HG02852 (cell line): ENCODE measurements around the gene NEDD4L.

Source experiments
- ATAC-seq: cut with Tn5 transposase; IDR thresholded peaks from one replicate; pipeline ENCODE4 v1.9.1; 2021; ENCODE audit warnings: mild to moderate bottlenecking, moderate library complexity; ENCODE audit not compliant: unreplicated experiment

NEDD4L gene

DNA sequence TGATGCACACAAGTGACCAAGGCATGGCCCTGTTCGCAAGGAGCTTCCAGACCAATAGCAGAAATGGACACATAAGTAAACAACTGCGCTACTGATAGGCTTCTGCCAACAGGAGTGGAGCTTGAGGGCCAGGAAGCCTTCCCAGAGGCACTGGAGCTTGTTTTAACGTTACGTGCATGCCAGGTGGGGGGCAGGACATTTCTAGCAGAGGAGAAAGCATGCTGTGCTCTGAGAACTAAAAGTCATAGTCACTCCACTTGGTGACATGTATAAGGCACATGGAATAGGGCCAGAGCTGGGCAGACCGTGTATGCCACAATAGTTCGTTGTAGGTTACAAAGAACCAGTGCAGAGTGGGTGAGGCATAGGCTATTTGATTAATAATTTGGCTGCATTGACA, 184.2 kb downstream of the NEDD4L start:
- no peak for ATAC-seq

DNA sequence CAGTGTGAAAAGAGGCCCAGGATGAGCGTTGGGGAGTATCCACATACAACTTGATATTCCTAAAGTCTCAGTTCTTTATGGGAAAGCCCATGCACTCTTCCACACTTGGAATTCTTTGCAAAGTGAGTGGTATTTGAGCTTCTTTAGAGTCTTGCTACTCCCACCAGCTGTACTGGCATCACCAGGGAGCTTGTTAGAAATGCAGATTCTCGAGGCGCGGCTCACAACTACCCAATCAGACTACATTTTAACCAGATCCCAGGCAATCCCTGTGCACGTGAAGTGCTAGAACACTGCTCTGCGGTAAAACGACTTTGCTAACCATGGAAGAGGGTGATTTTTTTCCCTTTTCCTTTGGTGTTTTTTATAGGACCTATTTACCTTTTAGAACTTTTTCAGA, 184.7 kb downstream of the NEDD4L start:
- no peak for ATAC-seq

DNA sequence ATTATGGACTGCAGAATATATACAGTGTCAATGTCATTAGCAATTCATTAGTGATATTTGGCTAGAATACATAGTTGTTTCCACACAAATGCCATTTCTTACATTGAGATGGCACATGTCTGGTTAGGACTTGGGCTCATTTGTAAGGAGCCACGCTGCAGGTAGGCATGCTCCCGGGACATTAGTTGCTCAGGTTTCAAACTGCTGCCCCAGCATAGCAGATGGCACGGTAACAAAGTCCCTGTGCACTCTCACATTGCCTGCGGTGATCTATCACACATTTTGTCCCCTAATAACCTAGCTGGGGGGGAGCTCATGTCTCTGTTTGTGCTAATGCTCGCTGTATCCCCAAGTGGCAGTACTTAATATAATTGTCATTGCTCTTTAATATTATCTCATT, 185.1 kb downstream of the NEDD4L start:
- ATAC-seq = no peak

DNA sequence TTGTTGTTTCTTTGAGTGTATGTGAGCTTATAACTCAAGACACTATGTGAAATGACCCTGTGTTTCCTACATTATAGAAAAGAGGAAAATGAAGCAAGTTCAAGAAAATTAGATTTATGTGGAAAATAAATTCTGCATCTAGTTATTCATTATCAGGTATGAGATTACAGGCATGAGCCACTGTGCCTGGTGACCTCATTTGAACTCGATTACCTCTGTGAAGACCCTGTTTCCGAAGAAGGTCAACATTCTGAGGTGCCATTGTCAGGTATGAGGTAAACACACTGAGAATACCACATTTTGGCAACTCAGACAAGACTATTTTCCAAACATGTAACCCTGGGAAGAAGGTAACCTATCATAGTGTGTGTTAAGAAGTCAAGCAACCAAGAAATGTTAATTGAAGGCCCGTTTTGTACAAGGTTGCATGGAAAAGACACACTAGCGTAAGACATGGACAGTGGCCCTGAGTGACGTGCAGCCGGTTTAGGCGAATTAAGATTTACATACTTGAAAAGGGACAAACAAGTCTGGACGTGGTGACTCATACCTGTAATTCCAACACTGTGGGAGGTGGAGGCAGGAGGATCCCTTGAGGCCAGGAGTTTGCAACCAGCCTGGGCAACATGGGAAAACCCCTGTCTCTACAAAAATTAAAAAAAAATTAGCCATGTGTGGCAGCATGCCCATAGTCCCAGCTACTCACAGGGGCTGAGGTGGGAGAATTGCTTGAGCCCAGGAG, 186.6 kb downstream of the NEDD4L start:
- ATAC-seq = no peak

DNA sequence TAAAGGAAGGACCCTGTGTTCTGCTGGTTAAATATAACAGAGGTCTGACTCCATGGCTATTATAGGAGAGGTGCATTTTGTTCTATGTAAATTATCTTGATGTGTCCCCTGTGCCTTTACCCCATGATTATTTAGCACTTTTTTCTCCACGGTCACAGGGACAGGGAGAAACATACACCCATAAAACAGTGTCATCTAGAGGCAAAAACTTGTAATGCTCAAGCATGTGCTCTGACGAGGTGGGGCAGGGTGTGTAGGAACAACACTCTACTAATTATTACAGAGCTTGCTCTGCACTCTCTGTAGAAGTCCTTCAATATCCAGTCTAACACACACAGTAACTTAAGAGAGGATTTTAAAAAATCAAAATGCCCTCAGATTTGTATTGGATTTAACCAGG, 187.9 kb downstream of the NEDD4L start:
- ATAC-seq = no peak

DNA sequence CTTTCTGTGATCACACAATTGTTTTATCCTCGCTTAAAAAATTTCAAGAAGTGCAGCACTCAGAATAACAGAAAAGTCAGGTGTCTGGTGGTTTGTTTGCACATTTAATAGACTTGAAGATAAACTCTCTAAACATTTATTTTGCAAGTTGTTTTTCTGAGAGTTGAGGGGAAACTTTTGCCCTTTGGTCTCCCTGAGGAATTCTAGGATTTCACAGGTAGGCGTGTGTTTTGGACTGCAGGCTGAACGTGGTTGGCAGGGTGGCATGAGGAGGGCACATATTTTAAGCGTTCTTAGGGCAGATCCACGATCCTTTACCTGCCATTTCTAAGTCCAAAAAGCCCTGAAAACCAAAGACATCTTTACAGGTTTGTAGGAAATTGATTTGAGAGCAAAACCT, 188.6 kb downstream of the NEDD4L start:
- ATAC-seq = no peak

DNA sequence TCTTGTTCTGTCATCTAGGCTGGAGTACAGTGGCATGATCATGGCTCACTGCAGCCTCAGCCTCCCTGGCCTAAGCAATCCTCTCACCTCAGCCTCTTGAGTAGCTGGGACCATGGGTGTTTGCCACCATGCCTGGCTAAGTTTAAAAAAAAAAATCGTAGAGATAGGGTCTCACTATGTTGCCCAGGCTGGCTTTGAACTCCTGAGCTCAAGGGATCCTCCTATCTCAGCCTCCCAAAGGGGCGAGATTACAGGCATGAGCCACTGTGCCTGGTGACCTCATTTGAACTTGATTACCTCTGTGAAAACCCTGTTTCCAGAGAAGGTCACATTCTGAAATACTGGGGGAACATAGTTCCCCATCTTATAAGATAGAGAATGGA, 190.3 kb downstream of the NEDD4L start:
- ATAC-seq = no peak

DNA sequence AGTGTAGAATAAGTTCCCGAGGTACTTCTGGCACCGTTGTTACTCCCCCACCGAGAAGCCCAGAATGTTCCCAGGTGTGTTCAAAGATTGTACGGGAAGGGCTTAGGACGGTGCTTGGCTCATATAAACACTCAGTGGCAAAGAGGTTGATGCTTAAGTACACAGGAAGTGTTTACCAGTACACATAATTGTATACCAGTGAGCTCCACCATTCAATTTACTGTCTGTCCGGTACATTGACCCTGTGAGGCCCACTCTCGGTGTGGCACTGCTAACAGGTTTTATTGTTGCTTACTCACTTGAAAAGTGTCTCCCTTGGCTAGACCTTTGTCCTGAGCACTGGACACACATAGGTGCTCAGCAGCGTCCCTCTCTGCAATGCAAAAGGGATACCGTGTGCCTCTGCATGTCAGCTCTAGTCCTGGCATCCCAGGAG, 191.0 kb downstream of the NEDD4L start:
- ATAC-seq = no peak

DNA sequence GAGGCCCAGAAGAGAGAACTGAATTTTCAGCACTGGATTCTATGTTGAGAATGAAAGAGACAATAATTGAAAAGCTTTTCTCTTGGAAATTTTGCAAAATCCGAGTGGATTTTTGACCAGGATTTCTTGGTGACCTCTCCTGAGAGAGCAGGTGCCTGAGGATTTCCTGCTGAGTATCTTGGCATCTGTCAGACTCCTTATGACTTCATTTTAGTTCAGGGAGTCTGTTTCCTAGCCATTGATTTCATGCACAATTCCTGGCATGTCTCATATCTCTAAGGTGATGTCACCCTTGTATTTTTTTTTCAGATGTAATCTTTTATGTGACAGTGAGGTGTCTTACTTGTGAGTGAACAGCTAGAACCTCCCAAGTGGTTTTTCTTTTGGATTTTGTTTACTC, 195.9 kb downstream of the NEDD4L start:
- no peak for ATAC-seq

DNA sequence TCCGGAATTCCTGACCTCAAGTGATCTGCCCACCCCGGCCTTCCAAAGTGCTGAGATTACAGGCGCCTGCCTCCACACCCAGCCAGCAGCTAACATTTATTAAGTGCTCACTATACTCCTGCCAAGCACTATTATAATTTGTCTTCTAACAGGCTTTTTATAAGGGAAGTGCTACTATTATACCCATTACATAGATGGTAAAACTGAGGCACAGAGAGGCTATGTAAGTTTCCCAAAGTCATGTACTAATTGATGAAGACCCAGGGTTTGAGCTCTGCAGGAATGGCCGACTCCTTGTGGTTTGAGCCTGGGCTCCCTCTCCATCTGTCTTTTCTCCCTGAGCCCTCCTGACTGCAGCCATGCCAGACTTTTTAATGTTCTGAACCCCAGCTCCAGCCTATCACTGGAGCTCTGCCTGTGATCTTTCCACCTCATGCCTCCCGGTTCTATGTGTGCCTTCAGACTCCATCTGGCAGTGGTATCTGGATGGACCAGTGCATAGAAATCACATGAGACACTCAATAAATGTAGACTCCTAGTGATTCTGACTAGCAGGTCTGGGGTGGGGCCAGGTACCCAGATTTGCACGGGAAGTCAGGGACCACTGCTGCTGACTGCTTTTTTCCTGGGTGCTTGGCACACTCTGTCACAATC, 197.1 kb downstream of the NEDD4L start:
- ATAC-seq = no peak

DNA sequence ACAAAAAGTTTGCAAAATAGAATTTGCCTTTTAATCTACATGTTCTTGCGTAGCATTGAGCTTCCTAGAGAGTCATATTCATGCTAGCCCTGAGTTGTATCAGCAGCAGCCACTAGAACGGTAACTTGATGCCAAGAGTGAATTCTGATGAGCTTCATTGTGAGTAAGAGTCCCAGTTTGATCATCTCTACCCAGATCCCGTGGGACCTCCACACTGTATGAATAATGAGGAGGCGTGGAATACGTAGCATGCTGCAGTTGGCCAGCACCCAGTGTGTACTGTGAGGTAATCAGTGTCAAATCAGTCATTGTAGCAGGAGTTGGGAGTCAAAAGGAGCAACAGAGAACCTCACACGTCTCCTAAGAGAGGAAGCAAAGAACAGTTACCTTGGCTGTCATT, 197.9 kb downstream of the NEDD4L start:
- ATAC-seq = no peak

DNA sequence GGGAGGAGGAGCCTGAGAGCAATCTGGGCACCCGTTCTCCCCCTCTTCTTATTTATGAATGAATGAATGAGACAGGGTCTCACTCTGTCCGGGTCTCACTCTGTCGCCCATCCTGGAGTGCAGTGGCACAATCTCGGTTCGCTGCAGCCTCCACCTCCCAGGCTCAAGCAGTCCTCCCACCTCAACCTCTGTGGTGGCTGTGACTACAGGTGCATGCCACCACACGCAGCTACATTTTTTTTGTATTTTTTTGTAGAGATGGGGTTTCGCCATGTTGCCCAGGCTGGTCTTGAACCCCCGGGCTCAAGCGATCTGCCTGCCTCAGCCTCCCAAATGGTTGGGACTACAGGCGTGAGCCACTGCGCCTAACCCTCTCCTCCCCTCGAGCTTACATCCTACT, 198.4 kb downstream of the NEDD4L start:
- ATAC-seq = no peak

DNA sequence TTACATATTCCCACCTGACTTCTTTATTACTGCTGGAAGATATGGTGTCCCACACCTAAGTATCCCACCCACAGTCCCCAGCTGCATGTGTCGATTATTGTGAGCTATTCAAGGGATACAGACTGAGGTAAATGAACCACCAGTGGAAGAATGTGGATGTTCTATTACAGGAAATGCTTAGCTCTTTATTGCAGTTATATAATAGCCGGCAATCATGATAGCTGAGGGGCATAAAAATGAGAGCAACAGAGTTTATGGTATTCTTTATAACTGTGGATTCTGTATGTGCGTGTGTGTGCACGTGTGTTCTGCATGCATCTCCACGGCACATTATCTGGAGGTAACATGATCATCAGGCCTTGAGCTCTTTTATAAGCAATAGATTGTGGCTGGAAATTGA, 198.9 kb downstream of the NEDD4L start:
- ATAC-seq = no peak

DNA sequence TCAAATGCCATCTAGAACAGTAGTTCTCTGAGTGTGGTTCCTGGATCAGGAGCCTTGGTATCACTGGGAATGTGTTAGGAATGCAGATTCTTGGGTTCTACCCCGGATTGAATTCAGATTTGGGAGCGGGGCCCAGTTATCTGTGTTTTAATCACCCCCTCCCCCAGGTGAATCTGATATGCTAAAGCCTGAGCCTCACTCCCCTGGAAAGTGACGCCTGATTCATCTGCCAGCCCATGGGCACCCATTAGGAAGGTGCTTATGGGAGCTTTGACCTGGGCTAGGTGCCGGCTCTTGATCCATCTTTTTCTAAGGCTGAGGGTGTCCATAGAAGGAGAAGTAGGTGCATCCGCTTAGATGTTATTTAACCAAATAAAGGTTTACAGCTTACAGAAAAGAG, 199.4 kb downstream of the NEDD4L start:
- no peak for ATAC-seq

DNA sequence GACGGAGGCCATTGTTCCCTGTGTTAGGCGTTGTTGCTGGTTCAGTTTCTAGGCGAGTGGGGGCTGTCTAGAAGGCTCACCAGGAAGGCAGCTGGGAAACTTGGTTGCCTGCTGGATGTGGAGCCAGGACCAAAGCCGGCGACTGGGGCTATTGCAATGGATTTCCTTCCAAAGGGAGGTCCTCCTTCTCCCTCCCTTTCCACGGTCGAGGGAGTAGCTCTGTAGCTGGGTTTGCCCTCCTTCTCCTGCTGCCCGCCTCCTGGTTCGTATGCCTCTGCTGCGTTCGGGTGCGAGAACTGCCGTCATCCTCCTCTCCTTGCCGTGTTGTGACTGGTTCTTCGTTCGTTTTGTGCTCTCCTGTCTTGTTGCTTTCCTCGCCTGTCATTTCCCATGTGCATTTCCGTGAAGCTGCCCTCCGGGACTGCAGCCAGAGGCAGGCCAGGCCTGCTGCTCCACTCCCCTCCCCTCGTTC, 203.4 kb downstream of the NEDD4L start:
- no peak for ATAC-seq

DNA sequence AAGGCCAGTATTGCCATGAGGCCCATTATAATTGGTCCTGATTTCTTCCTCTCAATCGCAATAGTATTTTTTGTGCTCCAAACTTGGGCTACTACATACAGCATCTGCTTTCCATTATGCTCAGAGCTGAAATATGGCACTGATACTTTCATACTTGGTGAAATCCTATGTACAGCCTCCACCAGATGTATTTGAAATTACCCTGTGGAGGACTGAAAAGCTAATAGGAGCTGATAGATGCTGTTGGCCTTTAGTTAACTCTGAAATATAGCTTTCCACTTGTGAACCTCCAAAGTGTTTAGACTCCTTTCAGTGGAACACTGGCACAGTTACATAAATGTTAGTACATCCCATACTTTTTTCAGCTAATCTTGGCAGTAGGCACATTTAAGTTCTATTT, 205.7 kb downstream of the NEDD4L start:
- ATAC-seq = no peak

DNA sequence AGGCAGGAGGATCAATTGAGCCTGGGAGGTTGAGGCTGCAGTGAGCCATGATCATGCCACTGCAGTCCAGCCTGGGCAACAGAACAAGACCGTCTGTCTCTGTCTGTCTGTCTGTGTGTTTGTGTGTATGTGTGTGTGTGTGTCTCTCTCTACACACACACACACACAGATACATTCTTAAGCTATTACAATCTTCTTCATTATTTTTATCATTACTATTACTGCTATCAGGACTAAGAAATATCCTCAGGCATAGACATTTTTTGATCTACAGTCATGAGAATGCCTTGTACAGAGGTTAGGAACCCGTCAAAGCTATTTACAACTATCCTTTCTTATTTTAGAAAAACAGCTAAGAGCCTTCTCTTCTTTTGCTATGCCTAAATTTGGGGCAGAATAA, 207.4 kb downstream of the NEDD4L start:
- no peak for ATAC-seq

DNA sequence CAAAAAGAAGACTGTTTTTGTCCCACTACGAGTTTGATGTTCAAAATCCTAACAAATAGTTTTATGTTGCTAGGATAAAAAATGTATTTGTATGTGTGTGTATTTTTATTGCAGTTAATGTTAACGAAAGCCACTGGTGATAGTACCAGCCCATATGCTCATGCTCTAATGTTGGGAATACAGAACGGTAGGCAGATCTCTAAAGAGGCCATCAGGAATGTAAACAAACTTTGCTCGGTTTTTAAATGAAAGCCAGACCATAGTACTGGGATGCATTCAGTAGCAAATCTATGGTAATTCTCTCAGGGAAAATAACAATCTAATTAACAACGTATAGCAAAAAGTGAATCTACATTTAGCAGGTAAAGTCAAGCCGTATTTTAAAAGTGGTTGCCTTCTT, 208.1 kb downstream of the NEDD4L start:
- no peak for ATAC-seq

DNA sequence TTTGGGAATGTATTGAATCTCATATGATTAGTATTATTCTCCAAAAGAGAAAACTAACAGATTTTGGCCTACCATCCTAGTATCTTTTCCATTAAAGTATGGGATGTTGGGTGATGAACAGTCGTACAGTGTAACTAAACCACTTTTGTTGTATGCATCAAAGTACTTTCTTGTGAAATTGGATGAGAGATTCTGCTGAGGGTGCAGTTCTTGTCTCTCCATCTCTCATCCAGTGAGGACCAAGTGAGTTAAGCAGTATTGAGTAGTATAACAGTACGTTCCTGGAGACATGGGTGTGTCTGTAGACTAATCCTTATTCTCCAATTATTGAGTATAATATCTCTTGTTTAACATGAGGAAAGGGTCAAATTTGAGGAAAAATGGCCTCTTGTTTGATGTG, 209.3 kb downstream of the NEDD4L start:
- no peak for ATAC-seq

DNA sequence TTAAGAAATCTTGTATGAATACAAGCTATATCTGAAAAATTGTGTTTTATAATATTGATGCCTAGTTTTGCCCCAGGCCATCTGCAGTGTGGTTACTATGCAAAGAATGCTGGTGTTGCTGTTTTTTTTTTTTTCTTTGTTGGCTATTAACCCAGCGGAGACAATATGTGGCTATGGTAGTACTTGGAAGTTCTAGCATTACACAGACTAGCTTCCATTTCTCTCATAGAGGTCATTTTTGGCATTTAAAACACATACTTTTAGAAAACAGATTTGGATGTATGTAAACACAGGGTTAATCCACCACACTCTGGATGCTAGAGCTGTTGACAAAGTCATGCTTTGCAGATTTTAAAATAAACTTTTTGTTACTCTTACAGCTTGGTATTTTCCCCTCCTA, 209.8 kb downstream of the NEDD4L start:
- no peak for ATAC-seq

DNA sequence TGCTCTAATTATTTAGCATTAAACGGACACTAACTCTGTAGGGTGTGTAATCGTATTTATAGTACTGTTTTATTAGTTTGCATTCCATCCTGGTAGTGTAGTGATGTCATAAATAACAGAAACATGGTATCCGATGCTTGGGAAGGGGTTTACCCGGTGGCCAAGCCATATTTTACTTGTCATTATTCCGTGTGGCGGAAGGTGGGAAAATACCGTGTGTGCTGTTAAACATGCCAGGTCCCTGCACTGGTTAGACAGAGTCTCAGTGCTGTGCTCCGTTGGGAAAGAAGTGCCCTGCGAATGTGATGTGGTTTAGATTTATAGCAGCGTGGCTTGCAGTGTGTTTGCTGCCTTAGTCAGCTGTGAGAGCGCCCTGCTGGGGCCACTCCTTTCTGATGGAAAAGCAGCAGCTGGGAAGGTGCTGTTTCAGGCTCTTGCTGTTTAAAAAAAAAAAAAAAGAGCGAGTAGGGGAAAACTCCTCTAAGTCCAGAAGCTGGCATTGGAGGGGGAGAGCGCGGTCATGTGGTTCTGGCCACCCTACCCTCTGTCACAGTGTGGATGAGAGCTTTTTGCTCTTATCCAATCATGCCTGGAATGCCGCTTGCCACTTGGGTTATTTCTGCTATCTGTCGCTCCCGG, 211.0 kb downstream of the NEDD4L start:
- no peak for ATAC-seq

DNA sequence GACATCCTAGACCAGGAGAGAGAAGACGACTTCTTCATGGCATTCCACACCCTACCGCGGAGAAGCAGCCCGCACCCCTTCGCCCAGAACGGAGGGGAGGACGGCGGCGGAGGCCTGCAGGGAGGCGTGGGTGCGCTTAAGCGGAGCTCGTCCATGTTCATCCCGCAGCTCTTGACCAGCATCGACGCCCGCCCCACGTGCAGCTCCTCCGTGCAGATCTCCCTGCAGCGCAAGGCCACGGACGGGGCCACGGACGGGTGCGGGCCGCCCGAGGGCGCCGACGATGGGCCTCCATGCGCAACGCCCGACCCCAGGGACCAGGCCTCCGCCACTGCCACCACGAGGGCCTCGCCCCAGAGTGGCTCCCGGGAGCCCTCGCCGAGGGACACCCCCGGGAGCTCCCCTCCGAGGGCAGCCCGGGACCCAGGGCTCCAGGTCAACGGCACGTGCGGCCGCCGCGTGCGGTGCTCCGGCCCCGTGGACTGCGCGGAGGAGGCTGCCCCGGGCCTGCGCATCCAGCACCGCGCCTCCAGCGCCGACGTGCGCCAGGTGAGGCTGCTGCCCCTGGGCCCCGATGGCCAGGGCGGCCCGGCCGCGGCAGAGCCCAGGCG, 211.8 kb downstream of the NEDD4L start:
- ATAC-seq = no peak
